Gastroesophageal sphincter (tissue), 4 donors: ENCODE results near the gene BOK. TPM values are rescaled to one million over a fixed set of nuclear protein-coding genes. Genes with fewer than 3 reads are reported as not detected.

Experiments used
- ATAC-seq: fragments of 150-250 bp; one replicate; pipeline ENCODE4 v1.9.1; 2016; ENCODE audit warnings: mild to moderate bottlenecking, moderate library complexity
- H3K27ac ChIP-seq, 4 donors: fragments of 200-600 bp; sonication (generic) in 3 of 4; 1 replicate in 3 of 4; 2 replicates in 1 of 4; pipeline ENCODE4 v1.5.1; 2016 to 2019
- H3K27me3 ChIP-seq: fragments of 200-600 bp; sonication (generic); one replicate; pipeline ENCODE4 v1.5.1; 2019
- H3K36me3 ChIP-seq, 2 donors: fragments of 200-600 bp; sonication (generic); one replicate each; pipeline ENCODE4 v1.5.1; 2019; ENCODE audit warnings: control low read depth in 1 of 2
- H3K4me1 ChIP-seq, 3 donors: fragments of 200-600 bp; sonication (generic); 1 replicate in 2 of 3; 2 replicates in 1 of 3; pipeline ENCODE4 v1.5.1; 2016 to 2019; ENCODE audit warnings: control low read depth in 2 of 3
- H3K4me3 ChIP-seq, 2 donors: fragments of 200-600 bp; sonication (generic); one replicate each; pipeline ENCODE4 v1.5.1; 2019; ENCODE audit warnings: mild to moderate bottlenecking in 1 of 2, moderate library complexity in 1 of 2
- H3K9me3 ChIP-seq, 3 donors: fragments of 200-600 bp; sonication (generic); one replicate each; pipeline ENCODE4 v1.5.1; 2017 to 2019; ENCODE audit warnings: control low read depth in 2 of 3
- CTCF ChIP-seq, 4 experiments: fragments of 200-600 bp in 2 of 4; fragments of 450-650 bp in 2 of 4; sonication (generic) in 1 of 4; IDR thresholded peaks; one replicate each; pipeline ENCODE4 v1.5.1; 2017 to 2019; ENCODE audit warnings: antibody characterized with exemption in 4 of 4, mild to moderate bottlenecking in 2 of 4, moderate library complexity in 2 of 4
- EP300 ChIP-seq: sonication (generic); formaldehyde crosslinking; IDR thresholded peaks from one replicate; pipeline ENCODE4 v1.6.1; 2017; ENCODE audit warnings: antibody characterized with exemption, mild to moderate bottlenecking
- POLR2A ChIP-seq, 2 donors: fragments of 450-650 bp; IDR thresholded peaks; one replicate each; pipeline ENCODE4 v1.6.1; 2017; ENCODE audit warnings: antibody characterized with exemption in 2 of 2, mild to moderate bottlenecking in 2 of 2, moderate library complexity in 1 of 2
- POLR2AphosphoS5 ChIP-seq: sonication (generic); formaldehyde crosslinking; IDR thresholded peaks from one replicate; pipeline ENCODE4 v1.6.1; 2017; ENCODE audit warnings: antibody characterized with exemption
- WGBS, 2 donors: methylation state at CpG; one replicate each; pipeline ENCODE4 v1.1.5; 2018; ENCODE audit warnings: low coverage in 1 of 2; 5-methylcytosine and 5-hydroxymethylcytosine counted together
- total RNA-seq, 4 donors: library from RNA; depleted of rRNA; stranded (reverse); fragments of >200 nt; gene quantifications; one replicate each; pipeline ENCODE4 v1.1.0, GENCODE V29; 2016

BOK gene
- total RNA-seq, 4 donors from 2014 or later: 46.0 to 128 (median 66.3) TPM

- peaks cover 0 to 74% (median 44%) of the 10 kb centered on the region in 3 donors for H3K4me1 ChIP-seq
- peak overlapping the region; percentile 53 to 84 for H3K4me3 ChIP-seq
- peaks cover 7% of the 10 kb centered on the region for H3K27me3 ChIP-seq
- no peak for ATAC-seq
- TF ChIP-seq POLR2A (IDR thresholded peaks at IDR 0.05) (no peak), EP300 (no peak), CTCF (IDR thresholded peaks at IDR 0.05) (no peak), POLR2AphosphoS5 (no peak)
- 60 to 80% methylated on average over 1 to 2 of the region's 18 CpGs for WGBS, 2 donors
- peaks cover 0 to 16% of the 10 kb centered on the region in 2 donors for H3K36me3 ChIP-seq
- peaks cover 0 to 14% (median 0%) of the 10 kb centered on the region in 3 donors for H3K9me3 ChIP-seq
- peak overlapping the region; percentile 0 to 90 (median 80) for H3K27ac ChIP-seq
Measured at GRCh38 chr2:241560162-241560882, 1.8 kb downstream of the BOK start.

- Histone ChIP-seq H3K27ac (peak overlapping the region in 3 of 4 donors; percentile 79 to 90 (median 82)), H3K36me3 (peaks cover 0 to 16% of the 10 kb centered on the region in 2 donors), H3K4me3 (peak overlapping the region in 1 of 2 donors; percentile 84), H3K9me3 (peaks cover 0 to 11% (median 0%) of the 10 kb centered on the region in 3 donors), H3K4me1 (peaks cover 0 to 81% (median 44%) of the 10 kb centered on the region in 3 donors), H3K27me3 (peaks cover 7% of the 10 kb centered on the region)
- TF ChIP-seq CTCF (IDR thresholded peaks at IDR 0.05) (no peak), POLR2A (IDR thresholded peaks at IDR 0.05) (no peak), POLR2AphosphoS5 (no peak), EP300 (no peak)
- WGBS, 2 donors: 13% methylated on average over 3 of the region's 19 CpGs; no CpG with 5 or more reads in 1 of the 2 donors
- ATAC-seq: no peak
Measured at GRCh38 chr2:241560883-241561474, 2.4 kb downstream of the BOK start.

- TF ChIP-seq EP300: no peak
- no peak for TF ChIP-seq POLR2A (IDR thresholded peaks at IDR 0.05)
- TF ChIP-seq POLR2AphosphoS5: peak; percentile 72
- H3K27ac ChIP-seq: peak overlapping the region in 2 of 4 donors; percentile 14 to 43
- peak overlapping the region in 1 of 2 donors; percentile 20 for H3K4me3 ChIP-seq
- H3K27me3 ChIP-seq: peaks cover 7% of the 10 kb centered on the region
- ATAC-seq: peak; percentile 76
- peaks cover 0 to 16% of the 10 kb centered on the region in 2 donors for H3K36me3 ChIP-seq
- peaks cover 0 to 3% (median 0%) of the 10 kb centered on the region in 3 donors for H3K9me3 ChIP-seq
- no CpG with 5 or more reads among the region's 18 CpGs for whole genome bisulfite sequencing, 2 donors
- peaks cover 0 to 89% (median 44%) of the 10 kb centered on the region in 3 donors for H3K4me1 ChIP-seq
Measured at GRCh38 chr2:241561832-241562231, 3.3 kb downstream of the BOK start.

GRCh38 chr2:241562269-241562891 is 3.8 kb downstream of the BOK start:
- Histone ChIP-seq H3K4me3 (peak overlapping the region in 1 of 2 donors; percentile 20), H3K9me3 (no peaks in the 10 kb centered on the region), H3K27me3 (peaks cover 7% of the 10 kb centered on the region), H3K27ac (peak overlapping the region in 1 of 4 donors; percentile 14), H3K4me1 (peaks cover 0 to 95% (median 44%) of the 10 kb centered on the region in 3 donors), H3K36me3 (peaks cover 0 to 16% of the 10 kb centered on the region in 2 donors)
- no peak for ATAC-seq
- no CpG with 5 or more reads among the region's 23 CpGs for WGBS, 2 donors
- TF ChIP-seq POLR2A (IDR thresholded peaks at IDR 0.05) (no peak), POLR2AphosphoS5 (no peak), EP300 (no peak), CTCF (IDR thresholded peaks at IDR 0.05) (no peak)

GRCh38 chr2:241563031-241563507 is 4.5 kb downstream of the BOK start:
- Histone ChIP-seq H3K27ac (peak overlapping the region in 2 of 4 donors; percentile 42 to 44), H3K36me3 (peaks cover 0 to 16% of the 10 kb centered on the region in 2 donors), H3K4me3 (no peak overlapping the region), H3K9me3 (no peaks in the 10 kb centered on the region), H3K27me3 (peaks cover 7% of the 10 kb centered on the region), H3K4me1 (peaks cover 0 to 100% (median 44%) of the 10 kb centered on the region in 3 donors)
- no peak for ATAC-seq
- 88% methylated on average over 4 of the region's 13 CpGs; no CpG with 5 or more reads in 1 of the 2 donors for WGBS, 2 donors
- no peak for TF ChIP-seq EP300
- no peak for TF ChIP-seq POLR2AphosphoS5
- no peak for TF ChIP-seq POLR2A (IDR thresholded peaks at IDR 0.05)
- no peak for TF ChIP-seq CTCF (IDR thresholded peaks at IDR 0.05)
